ENCODE data around the gene RBCK1.
"Not testable (repeated sequence)": the region's sequence is repeated elsewhere in the genome, so short reads cannot be mapped to it uniquely, and the experiment has no call there.

Gene RBCK1

GRCh38 chr20:437787-438486 is 29.8 kb downstream of the RBCK1 start:
- DNase-seq (ENCODE audit: low spot score), result no peak

- DNase-seq (ENCODE audit: low spot score), result no peak
Observed at GRCh38 chr20:438571-439469, 30.7 kb downstream of the RBCK1 start.

GRCh38 chr20:440148-440547 is 32.0 kb downstream of the RBCK1 start:
- DNase-seq (ENCODE audit: low spot score), result no peak

GRCh38 chr20:440636-441035 is 32.5 kb downstream of the RBCK1 start:
- no peak for DNase-seq (ENCODE audit: low spot score)

- no peak for DNase-seq (ENCODE audit: low spot score)
Observed at GRCh38 chr20:443223-443775, 35.2 kb downstream of the RBCK1 start.

- DNase-seq (ENCODE audit: low spot score), result no peak
Observed at GRCh38 chr20:444117-444516, 36.0 kb downstream of the RBCK1 start.

- no peak for DNase-seq (ENCODE audit: low spot score)
Observed at GRCh38 chr20:444862-445426, 36.8 kb downstream of the RBCK1 start.

- DNase-seq (ENCODE audit: low spot score), result no peak
Observed at GRCh38 chr20:445514-446336, 37.6 kb downstream of the RBCK1 start.

GRCh38 chr20:452021-452420 is 43.9 kb downstream of the RBCK1 start:
- not testable (repeated sequence) for DNase-seq (ENCODE audit: low spot score)

- DNase-seq (ENCODE audit: low spot score), result no peak
Observed at GRCh38 chr20:454951-455350, 46.9 kb downstream of the RBCK1 start.

- DNase-seq (ENCODE audit: low spot score), result no peak
Observed at GRCh38 chr20:458776-459175, 50.7 kb downstream of the RBCK1 start.

- DNase-seq (ENCODE audit: low spot score), result no peak
Observed at GRCh38 chr20:460180-460579, 52.1 kb downstream of the RBCK1 start.

- DNase-seq (ENCODE audit: low spot score), result no peak
Observed at GRCh38 chr20:460707-461106, 52.6 kb downstream of the RBCK1 start.

- DNase-seq (ENCODE audit: low spot score), result peak; percentile 84
Observed at GRCh38 chr20:461254-462198, 53.4 kb downstream of the RBCK1 start.

- peak; percentile 98 for DNase-seq (ENCODE audit: low spot score)
Observed at GRCh38 chr20:462199-462991, 54.3 kb downstream of the RBCK1 start, which contains the start of gene TBC1D20. Gene TBC1D20, minus strand, starts transcription at chr20:462533. Its CDS starts 128 bp downstream, at chr20:462405.

- DNase-seq (ENCODE audit: low spot score), result no peak
Observed at GRCh38 chr20:467755-468154, 59.7 kb downstream of the RBCK1 start.

GRCh38 chr20:469746-470490 is 61.8 kb downstream of the RBCK1 start:
- DNase-seq (ENCODE audit: low spot score), result no peak

- DNase-seq (ENCODE audit: low spot score), result no peak
Observed at GRCh38 chr20:472137-472846, 64.2 kb downstream of the RBCK1 start.

All from D341Med (cell line).